OCI-LY7 (cell line): ENCODE data around the gene CAPN10.

Experiments
- CTCF ChIP-seq: fragments of 200-600 bp; sonication (generic); conservative IDR thresholded peaks from 2 replicates; pipeline ENCODE4 v1.5.1; 2014; ENCODE audit warnings: mild to moderate bottlenecking, antibody characterized with exemption, low read length, moderate library complexity, mixed read lengths
- EZH2phosphoT487 ChIP-seq: fragments of 200-600 bp; sonication (generic); IDR thresholded peaks from 2 replicates; pipeline ENCODE4 v1.6.1; 2018; ENCODE audit warnings: low read depth, borderline replicate concordance, mild to moderate bottlenecking, mixed run types, antibody characterized with exemption, low read length, moderate library complexity, mixed read lengths

GRCh38 chr2:240577281-240578109, 9.0 kb upstream of the CAPN10 start:
- TF ChIP-seq EZH2phosphoT487 (no peak), CTCF (no peak)
